HepG2 (cell line): ENCODE results near the gene ORMDL2. TPM values are rescaled to one million over a fixed set of nuclear protein-coding genes. Genes with fewer than 3 reads are reported as not detected.

Experiments used
- AKAP8 ChIP-seq: sonication (generic); formaldehyde crosslinking; IDR thresholded peaks from 2 replicates; pipeline ENCODE4 v1.5.1; 2020; ENCODE audit warnings: mild to moderate bottlenecking, missing genetic modification reagents
- CHCHD3 ChIP-seq: sonication (generic); formaldehyde crosslinking; IDR thresholded peaks from 2 replicates; pipeline ENCODE4 v1.8.0; 2022; ENCODE audit warnings: mild to moderate bottlenecking, missing genetic modification reagents, moderate library complexity
- DNMT3B ChIP-seq: conservative IDR thresholded peaks from 2 replicates; pipeline ENCODE4 v1.6.1; 2016; ENCODE audit warnings: missing biosample characterization, control low read depth
- FOXK1 ChIP-seq: sonication (generic); formaldehyde crosslinking; IDR thresholded peaks from 2 replicates; pipeline ENCODE4 v1.4.0; 2020; ENCODE audit warnings: low read depth, missing genetic modification reagents, borderline replicate concordance
- HNF1A ChIP-seq, 2 experiments: sonication (generic) in 1 of 2; formaldehyde crosslinking in 1 of 2; IDR thresholded peaks; 2 replicates each; pipeline versions ENCODE4 v1.4.0 to v1.6.1; 2016 to 2020; ENCODE audit warnings: borderline replicate concordance in 1 of 2, low read depth in 1 of 2, mild to moderate bottlenecking in 1 of 2, missing genetic modification reagents in 1 of 2
- RBM22 ChIP-seq: fragments of 200-400 bp; formaldehyde crosslinking; optimal IDR thresholded peaks from 2 replicates; pipeline ENCODE3; 2017; ENCODE audit warnings: mild to moderate bottlenecking, low read length, moderate library complexity
- REST ChIP-seq, 2 experiments: IDR thresholded peaks; 2 replicates each; pipeline ENCODE4 v1.6.1; 2011 to 2012; ENCODE audit warnings: low read length in 2 of 2, borderline replicate concordance in 1 of 2, low read depth in 1 of 2, mild to moderate bottlenecking in 1 of 2, moderate library complexity in 1 of 2
- RFXAP ChIP-seq: sonication (generic); formaldehyde crosslinking; IDR thresholded peaks from 2 replicates; pipeline ENCODE4 v1.4.0; 2020; ENCODE audit warnings: missing genetic modification reagents, borderline replicate concordance
- RXRB ChIP-seq: IDR thresholded peaks from 2 replicates; pipeline ENCODE4 v1.6.1; 2016; ENCODE audit warnings: borderline replicate concordance, missing genetic modification reagents, missing compliant biosample characterization
- SETDB1 ChIP-seq: sonication (generic); formaldehyde crosslinking; IDR thresholded peaks from 2 replicates; pipeline ENCODE4 v1.5.1; 2020; ENCODE audit warnings: missing genetic modification reagents, mild to moderate bottlenecking, borderline replicate concordance
- SIN3A ChIP-seq: IDR thresholded peaks from 2 replicates; pipeline ENCODE4 v1.6.1; 2011; ENCODE audit warnings: low read depth, mild to moderate bottlenecking, control low read depth, low read length, borderline replicate concordance
- SYNCRIP ChIP-seq: fragments of 200-400 bp; formaldehyde crosslinking; IDR thresholded peaks from 2 replicates; pipeline ENCODE4 v1.6.1; 2018; ENCODE audit warnings: mild to moderate bottlenecking, low read depth, low read length; ENCODE audit not compliant: insufficient read depth
- TAF1 ChIP-seq: sonication (generic); formaldehyde crosslinking; IDR thresholded peaks from 2 replicates; pipeline ENCODE4 v1.4.0; 2020; ENCODE audit warnings: missing genetic modification reagents
- ZFP37 ChIP-seq: sonication (generic); formaldehyde crosslinking; IDR thresholded peaks from 2 replicates; pipeline ENCODE4 v1.4.0; 2020; ENCODE audit warnings: missing genetic modification reagents, borderline replicate concordance
- ZMAT3 ChIP-seq: sonication (generic); formaldehyde crosslinking; conservative IDR thresholded peaks from 2 replicates; pipeline ENCODE4 v1.7.0; 2021; ENCODE audit warnings: missing genetic modification reagents
- ZNF276 ChIP-seq: sonication (generic); formaldehyde crosslinking; IDR thresholded peaks from 2 replicates; pipeline ENCODE4 v1.4.0; 2020; ENCODE audit warnings: mild to moderate bottlenecking, low read depth, missing genetic modification reagents
- ZNF557 ChIP-seq: sonication (generic); formaldehyde crosslinking; IDR thresholded peaks from 2 replicates; pipeline ENCODE4 v1.4.0; 2020; ENCODE audit warnings: missing genetic modification reagents
- ZNF737 ChIP-seq: sonication (generic); formaldehyde crosslinking; IDR thresholded peaks from 2 replicates; pipeline ENCODE4 v1.5.0; 2020; ENCODE audit warnings: missing genetic modification reagents, mild to moderate bottlenecking, borderline replicate concordance
- ZNF841 ChIP-seq: sonication (generic); formaldehyde crosslinking; IDR thresholded peaks from 2 replicates; pipeline ENCODE4 v1.8.1; 2023; ENCODE audit warnings: missing genetic modification reagents, borderline replicate concordance
- polyA plus RNA-seq, 8 experiments: library from polyadenylated mRNA; depleted of rRNA in 3 of 8; stranded (reverse) in 7 of 8; unstranded in 1 of 8; fragments of >200 nt; fragmentation: Illumina TruSeq in 4 of 8; extraction: Trizol in 4 of 8; gene quantifications; 2 replicates each; pipeline versions ENCODE4 v1.2.1 to v1.2.3, GENCODE V29; 2011 to 2016; ENCODE audit warnings: low read depth in 4 of 8, missing spikeins in 1 of 8, mixed read lengths in 1 of 8; ENCODE audit not compliant: insufficient read depth in 1 of 8
- total RNA-seq, 5 experiments: library from RNA; depleted of rRNA; stranded (reverse); fragments of >200 nt; fragmentation: Illumina TruSeq; extraction: Trizol; gene quantifications; 2 replicates each; pipeline ENCODE4 v1.2.3, GENCODE V29; 2016; ENCODE audit warnings: low read depth in 1 of 5

ORMDL2 gene
- total and polyA plus RNA-seq, 2 of the 13 experiments (the other 11 are each of a cell fraction or from before 2014, with no cell fraction given), result 24.0 to 28.6 TPM

- no peak for TF ChIP-seq HNF1A (IDR thresholded peaks at IDR 0.05; ENCODE audit: low read depth)
- 0 out of 2 replicates have a peak, but pooled peaks have one; percentile 20 for TF ChIP-seq HNF1A (CRISPR knock-in tag; IDR thresholded peaks at IDR 0.05; ENCODE audit: borderline replicate concordance)
- TF ChIP-seq AKAP8 (CRISPR knock-in tag), result no peak
- no peak for TF ChIP-seq FOXK1 (CRISPR knock-in tag)
- no peak for TF ChIP-seq RFXAP
- no peak for TF ChIP-seq ZNF276 (CRISPR knock-in tag)
- TF ChIP-seq REST (IDR thresholded peaks at IDR 0.05; ENCODE audit: borderline replicate concordance in 1 of 2, low read depth in 1 of 2, low read length in 2 of 2), result no peak
- TF ChIP-seq ZNF841 (CRISPR knock-in tag), result no peak
- TF ChIP-seq SETDB1 (CRISPR knock-in tag), result no peak
- 0 out of 2 replicates have a peak, but pooled peaks have one; percentile 57 for TF ChIP-seq ZNF557 (CRISPR knock-in tag)
- TF ChIP-seq ZMAT3, result no peak
- no peak for TF ChIP-seq SIN3A
- TF ChIP-seq ZNF737 (CRISPR knock-in tag), result no peak
- no peak for TF ChIP-seq RXRB (CRISPR knock-in tag)
- no peak for TF ChIP-seq SYNCRIP
- TF ChIP-seq TAF1 (CRISPR knock-in tag), result no peak
- TF ChIP-seq DNMT3B, result no peak
- TF ChIP-seq CHCHD3 (CRISPR knock-in tag), result no peak
- TF ChIP-seq RBM22, result peak; percentile 71
- no peak for TF ChIP-seq ZFP37 (CRISPR knock-in tag)
Measured at GRCh38 chr12:55822228-55822627, 4.4 kb downstream of the ORMDL2 start (continued).
